SU-DHL-6 (cell line): ENCODE results near the gene FSTL4.

Experiments used
- CTCF ChIP-seq: fragments of 200-600 bp; sonication (generic); IDR thresholded peaks from one replicate; pipeline ENCODE4 v1.5.1; 2017; ENCODE audit warnings: antibody characterized with exemption, mild to moderate bottlenecking, low read length, moderate library complexity; ENCODE audit not compliant: insufficient read depth, poor library complexity, severe bottlenecking
- EZH2phosphoT487 ChIP-seq: fragments of 200-600 bp; sonication (generic), shearing (Covaris generic); conservative IDR thresholded peaks from 2 replicates; pipeline ENCODE4 v1.6.1; 2018; ENCODE audit warnings: mild to moderate bottlenecking, antibody characterized with exemption, low read length, moderate library complexity, mixed read lengths

- no peak for TF ChIP-seq CTCF
- no peak for TF ChIP-seq EZH2phosphoT487
These were observed 239.0 kb downstream of the FSTL4 start for GRCh38 chr5:133373121-133373870.
